ENCODE data around the gene GRIK4. TPM values are rescaled to one million over a fixed set of nuclear protein-coding genes. Genes with fewer than 3 reads are reported as not detected.

GRIK4 gene
- total and polyA plus RNA-seq, 9 of the 15 experiments (the other 6 are each of a cell fraction or from before 2014, with no cell fraction given): not detected

DNA sequence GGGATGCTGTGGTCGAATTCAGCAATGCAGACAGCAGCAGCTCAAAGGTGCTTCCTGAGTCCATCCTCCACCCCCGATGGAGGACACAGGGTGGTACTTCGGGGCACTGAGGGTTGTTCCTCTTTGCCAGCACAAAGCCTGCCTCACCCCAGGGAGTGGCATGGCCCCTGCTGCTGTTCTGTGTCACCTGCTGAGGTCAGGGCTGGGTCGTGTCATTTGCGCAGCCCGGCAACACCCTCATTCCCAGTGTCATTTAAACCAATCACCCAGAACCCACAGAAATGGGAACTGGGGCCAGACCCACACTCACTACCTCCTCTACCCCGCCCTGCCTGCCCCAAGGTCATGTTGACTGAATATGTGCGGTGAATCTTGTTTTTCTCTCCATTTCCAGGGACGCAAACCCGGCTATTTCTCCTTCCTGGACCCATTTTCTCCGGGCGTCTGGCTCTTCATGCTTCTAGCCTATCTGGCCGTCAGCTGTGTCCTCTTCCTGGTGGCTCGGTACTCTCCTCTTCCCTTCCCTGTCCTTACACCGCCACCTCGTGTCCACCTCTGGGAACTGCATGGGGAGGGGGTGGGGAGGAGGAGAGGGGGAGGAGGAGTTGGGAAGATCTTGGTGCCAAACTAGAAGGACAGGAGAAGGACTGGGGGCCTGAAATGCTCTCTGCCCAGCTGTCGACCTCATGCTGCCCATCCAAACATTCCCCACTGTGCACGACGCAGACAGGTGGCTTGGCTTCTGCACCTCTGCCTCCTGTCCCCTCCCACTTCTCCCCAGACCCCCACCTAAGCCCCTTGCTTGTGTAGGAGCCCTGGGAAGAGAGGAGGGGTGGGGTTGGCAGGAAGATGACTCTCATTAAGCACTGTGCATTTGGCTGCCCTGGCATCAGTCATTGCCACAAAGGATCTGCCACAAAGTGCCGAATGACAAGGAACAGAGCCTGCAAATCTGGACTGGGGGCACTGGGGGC, 441.2 kb downstream of the GRIK4 start:
- in situ Hi-C loops (cut with MboI): no loop called here
- peak; percentile 96 for ATAC-seq
- TF ChIP-seq MAZ (CRISPR knock-in tag; conservative IDR thresholded peaks at IDR 0.05 in 1 of 2, IDR thresholded peaks at IDR 0.05 in 1 of 2) (peak in 1 of 2 experiments; percentile 50; a peak in 1 of 4 replicates), ELF1 (tag; IDR thresholded peaks at IDR 0.05) (peak; percentile 31; the same call in 1 of the 2 replicates), ZSCAN29 (IDR thresholded peaks at IDR 0.05) (no peak), DACH1 (IDR thresholded peaks at IDR 0.05; ENCODE audit: partially characterized antibody) (peak; percentile 67), RAD21 (CRISPR knock-in tag; conservative IDR thresholded peaks at IDR 0.05 in 1 of 2, IDR thresholded peaks at IDR 0.05 in 1 of 2) (peak; percentile 42 to 61)
- TF ChIP-seq, protein P1, sequence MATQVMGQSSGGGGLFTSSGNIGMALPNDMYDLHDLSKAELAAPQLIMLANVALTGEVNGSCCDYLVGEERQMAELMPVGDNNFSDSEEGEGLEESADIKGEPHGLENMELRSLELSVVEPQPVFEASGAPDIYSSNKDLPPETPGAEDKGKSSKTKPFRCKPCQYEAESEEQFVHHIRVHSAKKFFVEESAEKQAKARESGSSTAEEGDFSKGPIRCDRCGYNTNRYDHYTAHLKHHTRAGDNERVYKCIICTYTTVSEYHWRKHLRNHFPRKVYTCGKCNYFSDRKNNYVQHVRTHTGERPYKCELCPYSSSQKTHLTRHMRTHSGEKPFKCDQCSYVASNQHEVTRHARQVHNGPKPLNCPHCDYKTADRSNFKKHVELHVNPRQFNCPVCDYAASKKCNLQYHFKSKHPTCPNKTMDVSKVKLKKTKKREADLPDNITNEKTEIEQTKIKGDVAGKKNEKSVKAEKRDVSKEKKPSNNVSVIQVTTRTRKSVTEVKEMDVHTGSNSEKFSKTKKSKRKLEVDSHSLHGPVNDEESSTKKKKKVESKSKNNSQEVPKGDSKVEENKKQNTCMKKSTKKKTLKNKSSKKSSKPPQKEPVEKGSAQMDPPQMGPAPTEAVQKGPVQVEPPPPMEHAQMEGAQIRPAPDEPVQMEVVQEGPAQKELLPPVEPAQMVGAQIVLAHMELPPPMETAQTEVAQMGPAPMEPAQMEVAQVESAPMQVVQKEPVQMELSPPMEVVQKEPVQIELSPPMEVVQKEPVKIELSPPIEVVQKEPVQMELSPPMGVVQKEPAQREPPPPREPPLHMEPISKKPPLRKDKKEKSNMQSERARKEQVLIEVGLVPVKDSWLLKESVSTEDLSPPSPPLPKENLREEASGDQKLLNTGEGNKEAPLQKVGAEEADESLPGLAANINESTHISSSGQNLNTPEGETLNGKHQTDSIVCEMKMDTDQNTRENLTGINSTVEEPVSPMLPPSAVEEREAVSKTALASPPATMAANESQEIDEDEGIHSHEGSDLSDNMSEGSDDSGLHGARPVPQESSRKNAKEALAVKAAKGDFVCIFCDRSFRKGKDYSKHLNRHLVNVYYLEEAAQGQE (IDR thresholded peaks at IDR 0.05; ENCODE audit: borderline replicate concordance): peak; percentile 24; the same call in 1 of the 2 replicates
- TF ChIP-seq, protein P1 (CRISPR knock-in tag; IDR thresholded peaks at IDR 0.05; ENCODE audit: low read depth): no peak
- TF ChIP-seq, protein P2, sequence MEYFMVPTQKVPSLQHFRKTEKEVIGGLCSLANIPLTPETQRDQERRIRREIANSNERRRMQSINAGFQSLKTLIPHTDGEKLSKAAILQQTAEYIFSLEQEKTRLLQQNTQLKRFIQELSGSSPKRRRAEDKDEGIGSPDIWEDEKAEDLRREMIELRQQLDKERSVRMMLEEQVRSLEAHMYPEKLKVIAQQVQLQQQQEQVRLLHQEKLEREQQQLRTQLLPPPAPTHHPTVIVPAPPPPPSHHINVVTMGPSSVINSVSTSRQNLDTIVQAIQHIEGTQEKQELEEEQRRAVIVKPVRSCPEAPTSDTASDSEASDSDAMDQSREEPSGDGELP (CRISPR knock-in tag; IDR thresholded peaks at IDR 0.05; ENCODE audit: borderline replicate concordance): peak; percentile 77

More for the DNA sequence above, 441.2 kb downstream of the GRIK4 start:
- FAIRE-seq: peak; percentile 83
- H3K27ac ChIP-seq (ENCODE audit: extremely low read depth, low read depth, low read length): no peak overlapping the region
- no peaks in the 10 kb centered on the region for H4K20me1 ChIP-seq (replicated peaks; ENCODE audit: control insufficient read depth, insufficient read depth, low read length)
- BruUV-seq (replicated peaks): no TSS peak
- DNase-seq (ENCODE audit: extremely low read depth in 1 of 4, low spot score in 3 of 4): peak; percentile 77 to 87 (median 84)
- H3K9me1 ChIP-seq (ENCODE audit: control insufficient read depth, insufficient read depth, low read length): no peaks in the 10 kb centered on the region
- H3K4me3 ChIP-seq: no peak overlapping the region
- peaks cover 0 to 34% of the 10 kb centered on the region in 2 experiments; a peak in 3 of 5 replicates for H3K27me3 ChIP-seq (ENCODE audit: control insufficient read depth in 2 of 2, insufficient read depth in 2 of 2, low read length in 2 of 2)
- H3K4me1 ChIP-seq (replicated peaks in 1 of 2; ENCODE audit: control insufficient read depth in 2 of 2, insufficient read depth in 2 of 2, low read length in 2 of 2): no peaks in the 10 kb centered on the region; a peak in 1 of 5 replicates
- no peaks in the 10 kb centered on the region for H3K79me2 ChIP-seq (ENCODE audit: control insufficient read depth, insufficient read depth, low read length)
- no peak overlapping the region for H3K9ac ChIP-seq (ENCODE audit: insufficient read depth in 1 of 2, low read depth in 2 of 2, low read length in 2 of 2)
- peak overlapping the region; percentile 34; the same call in 1 of the 2 replicates for H2AFZ ChIP-seq (ENCODE audit: low read depth, low read length)
- WGBS (ENCODE audit: insufficient coverage, low coverage, missing lambda C conversion rate): under 1% methylated on average over 11 of the region's 20 CpGs
- intact Hi-C loops (cut with micrococcal nuclease): loop anchor here (5.0 kb wide), 3 partner anchors 160 to 640 kb away; partner anchors contain the start of gene GRIK4
- H3K36me3 ChIP-seq (ENCODE audit: control insufficient read depth, insufficient read depth, low read length): no peaks in the 10 kb centered on the region
- CTCF ChIA-PET (ENCODE audit: low intra/inter-chr PET ratio): interaction anchor here (0.6 to 1.6 kb wide), 2 partner anchors 252 to 442 kb away, joined by 4 to 9 read pairs; partner anchors contain the start of gene GRIK4
- peak overlapping the region; percentile 39; the same call in 1 of the 2 replicates for H3K4me2 ChIP-seq (ENCODE audit: insufficient read depth, low read length)
- H3K9me3 ChIP-seq (replicated peaks; ENCODE audit: control insufficient read depth, insufficient read depth, low read depth, low read length): no peaks in the 10 kb centered on the region
- POLR2A ChIA-PET: no interaction called here

Measured in K562 (cell line).